ENCODE results near the gene MYL5.

- TF ChIP-seq YY1 (IDR thresholded peaks at IDR 0.05; ENCODE audit: insufficient read depth, insufficient read length) = no peak
- TF ChIP-seq ZNF274 (IDR thresholded peaks at IDR 0.05; ENCODE audit: low read depth, low read length) = no peak
- no peak for TF ChIP-seq SUZ12 (IDR thresholded peaks at IDR 0.05; ENCODE audit: extremely low read depth, insufficient read depth, insufficient read length)
Observed at GRCh38 chr4:665381-665750, 9.0 kb upstream of the MYL5 start.
